ENCODE measurements around the gene DXO. TPM values are rescaled to one million over a fixed set of nuclear protein-coding genes. Genes with fewer than 3 reads are reported as not detected.
A peak's percentile ranks its signal among the peaks of the same experiment; 100 is the strongest.
"Not testable (repeated sequence)": the region's sequence is repeated elsewhere in the genome, so short reads cannot be mapped to it uniquely, and the experiment has no call there.

Gene DXO
- polyA plus RNA-seq, 10 donors: 11.4 to 21.4 (median 15.4) TPM

- DNase-seq: not testable (repeated sequence)
Measured at GRCh38 chr6:31980998-31981397, 9.1 kb upstream of the DXO start.

- DNase-seq: not testable (repeated sequence)
Measured at GRCh38 chr6:31980195-31980876, 8.4 kb upstream of the DXO start.

GRCh38 chr6:31979238-31979898 is 7.4 kb upstream of the DXO start:
- no peak for DNase-seq

GRCh38 chr6:31978831-31979230 is 6.9 kb upstream of the DXO start:
- DNase-seq: no peak

- no peak for DNase-seq
Measured at GRCh38 chr6:31977816-31978431, 6.0 kb upstream of the DXO start.

GRCh38 chr6:31976065-31976464 is 4.1 kb upstream of the DXO start:
- DNase-seq: not testable (repeated sequence)

GRCh38 chr6:31972709-31973350 is 892 bp upstream of the DXO start:
- DNase-seq: peak in 2 of 3 donors; percentile 27 to 57

GRCh38 chr6:31971279-31971992 is 502 bp downstream of the DXO start:
- no peak for DNase-seq

- no peak for DNase-seq
Measured at GRCh38 chr6:31970604-31971271, 1.2 kb downstream of the DXO start.

- DNase-seq: no peak
Measured at GRCh38 chr6:31969712-31970603, 2.0 kb downstream of the DXO start.

GRCh38 chr6:31968791-31969711 is 2.9 kb downstream of the DXO start:
- no peak for DNase-seq

- no peak for DNase-seq
Measured at GRCh38 chr6:31968326-31968725, 3.6 kb downstream of the DXO start.

GRCh38 chr6:31967926-31968320 is 4.0 kb downstream of the DXO start:
- DNase-seq: no peak

GRCh38 chr6:31966997-31967925 is 4.7 kb downstream of the DXO start:
- no peak for DNase-seq

- DNase-seq: no peak
Measured at GRCh38 chr6:31966506-31966905, 5.4 kb downstream of the DXO start.

- DNase-seq: no peak
Measured at GRCh38 chr6:31965700-31966099, 6.2 kb downstream of the DXO start.

GRCh38 chr6:31963921-31964320 is 8.0 kb downstream of the DXO start:
- DNase-seq: no peak

- no peak for DNase-seq
Measured at GRCh38 chr6:31961616-31962015, 10.3 kb downstream of the DXO start.

Measured in muscle of back (tissue), 11 donors.